Stomach (tissue), 9 donors: Measurements from ENCODE around the gene C1orf74. TPM values are rescaled to one million over a fixed set of nuclear protein-coding genes. Genes with fewer than 3 reads are reported as not detected.

Experiments used
- DNase-seq, 2 donors: peaks; one replicate each; pipeline versions ENCODE4 v3.0.0 to v3.0.0-alpha.2; 2013 to 2019
- H3K27ac ChIP-seq, 5 donors: fragments of 200-600 bp in 4 of 5; sonication (generic) in 4 of 5; one replicate each; pipeline ENCODE4 v1.5.1; 2013 to 2019; ENCODE audit warnings: mild to moderate bottlenecking in 1 of 5, moderate library complexity in 1 of 5
- H3K27me3 ChIP-seq, 3 donors: fragments of 200-600 bp; sonication (generic); one replicate each; pipeline ENCODE4 v1.5.1; 2017 to 2019; ENCODE audit warnings: mixed run types in 1 of 3
- H3K36me3 ChIP-seq, 4 donors: fragments of 200-600 bp; sonication (generic); 1 replicate in 3 of 4; 2 replicates in 1 of 4; pipeline ENCODE4 v1.5.1; 2016 to 2019
- H3K4me1 ChIP-seq, 4 donors: fragments of 200-600 bp; sonication (generic); one replicate each; pipeline ENCODE4 v1.5.1; 2016 to 2019
- H3K4me3 ChIP-seq, 4 donors: fragments of 200-600 bp; sonication (generic) in 3 of 4; one replicate each; pipeline ENCODE4 v1.5.1; 2016 to 2019; ENCODE audit warnings: mild to moderate bottlenecking in 1 of 4
- H3K9me3 ChIP-seq, 4 donors: fragments of 200-600 bp; sonication (generic); one replicate each; pipeline ENCODE4 v1.5.1; 2016 to 2019
- CTCF ChIP-seq, 7 experiments: fragments of 450-650 bp in 4 of 7; fragments of 200-600 bp in 3 of 7; sonication (generic) in 3 of 7; IDR thresholded peaks; one replicate each; pipeline ENCODE4 v1.5.1; 2016 to 2019; ENCODE audit warnings: antibody characterized with exemption in 7 of 7, control low read depth in 2 of 7, mild to moderate bottlenecking in 1 of 7
- EP300 ChIP-seq: sonication (generic); formaldehyde crosslinking; IDR thresholded peaks from one replicate; pipeline ENCODE4 v1.6.1; 2017; ENCODE audit warnings: antibody characterized with exemption
- POLR2A ChIP-seq, 4 donors: fragments of 450-650 bp; IDR thresholded peaks; one replicate each; pipeline ENCODE4 v1.6.1; 2016; ENCODE audit warnings: antibody characterized with exemption in 4 of 4, control low read depth in 2 of 4, mild to moderate bottlenecking in 1 of 4, moderate library complexity in 1 of 4
- POLR2AphosphoS5 ChIP-seq, 3 donors: sonication (generic); formaldehyde crosslinking; IDR thresholded peaks; one replicate each; pipeline ENCODE4 v1.6.1; 2016; ENCODE audit warnings: antibody characterized with exemption in 3 of 3
- WGBS, 5 donors: extraction: QIAGEN DNeasy Blood & Tissue Kit in 3 of 5; methylation state at CpG; one replicate each; pipeline versions ENCODE4 v1.1.5 to v1.1.7; 2013 to 2018; 5-methylcytosine and 5-hydroxymethylcytosine counted together
- intact Hi-C: fragments of 100-400 bp; cut with DNase I; formaldehyde crosslinking; loops from one replicate; pipeline ENCODE4 v1.15.1; 2023; ENCODE audit warnings: low total_unique reads
- polyA plus RNA-seq, 3 donors: library from polyadenylated mRNA; stranded (reverse); fragments of 200-250 nt; gene quantifications; one replicate each; pipeline ENCODE4 v1.2.3, GENCODE V29; 2013
- total RNA-seq, 5 donors: library from RNA; depleted of rRNA; stranded (reverse); fragments of >200 nt; gene quantifications; one replicate each; pipeline versions ENCODE4 v1.1.0 to v1.2.3, GENCODE V29; 2014 to 2016
- donor health status: healthy with polysubstance abuse.
- donor health status: Bipolar disorder and iron deficiency.
- donor health status: healthy.

C1orf74 gene
- total and polyA plus RNA-seq, 8 donors: 0.72 to 3.6 (median 1.5) TPM; not detected in 1

DNA sequence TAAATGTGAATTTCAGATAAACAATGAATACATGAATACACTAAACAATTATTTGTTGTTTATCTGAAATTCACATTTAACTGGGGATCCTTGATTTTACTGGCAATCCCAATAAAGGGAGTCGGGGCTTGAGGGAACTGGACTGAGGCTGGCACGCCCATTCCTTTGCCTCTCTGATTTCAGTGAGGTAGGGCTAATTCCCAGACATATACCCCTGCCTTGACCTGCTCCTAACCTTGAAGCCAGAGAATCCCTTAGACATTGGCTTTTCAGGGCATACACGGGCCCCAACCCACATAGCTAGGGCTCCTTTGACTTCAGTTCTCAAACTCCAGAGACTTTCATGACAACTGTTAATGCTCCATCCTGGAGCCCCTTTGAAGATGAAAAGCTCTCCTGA lies 32.6 kb upstream of the C1orf74 start:
- no peak overlapping the region for H3K27ac ChIP-seq
- peaks cover 0 to 7% (median 3%) of the 10 kb centered on the region in 3 donors for H3K27me3 ChIP-seq
- H3K4me1 ChIP-seq: no peaks in the 10 kb centered on the region
- no peaks in the 10 kb centered on the region for H3K9me3 ChIP-seq
- H3K4me3 ChIP-seq: no peak overlapping the region
- DNase-seq: no peak
- 59 to 83% (median 68%) methylated on average over 3 of the region's 3 CpGs for WGBS, 5 donors
- intact Hi-C loops: no loop called here
- no peak for TF ChIP-seq EP300
- TF ChIP-seq POLR2AphosphoS5 (IDR thresholded peaks at IDR 0.05): no peak
- TF ChIP-seq CTCF (IDR thresholded peaks at IDR 0.05): no peak
- TF ChIP-seq POLR2A (IDR thresholded peaks at IDR 0.05): no peak
- H3K36me3 ChIP-seq: no peaks in the 10 kb centered on the region

- Histone ChIP-seq H3K4me1 (no peaks in the 10 kb centered on the region), H3K4me3 (no peak overlapping the region), H3K36me3 (no peaks in the 10 kb centered on the region), H3K9me3 (no peaks in the 10 kb centered on the region), H3K27ac (no peak overlapping the region), H3K27me3 (peaks cover 0 to 7% (median 3%) of the 10 kb centered on the region in 3 donors)
- DNase-seq: peak in 1 of 2 donors; percentile 51
- intact Hi-C loops: no loop called here
- 78 to 87% (median 82%) methylated on average over 6 of the region's 6 CpGs for WGBS, 5 donors
- no peak for TF ChIP-seq POLR2AphosphoS5 (IDR thresholded peaks at IDR 0.05)
- TF ChIP-seq POLR2A (IDR thresholded peaks at IDR 0.05): no peak
- TF ChIP-seq CTCF (IDR thresholded peaks at IDR 0.05): no peak
- no peak for TF ChIP-seq EP300
These were observed 31.6 kb upstream of the C1orf74 start for GRCh38 chr1:209815931-209816341.

GRCh38 chr1:209815490-209815889 lies 31.1 kb upstream of the C1orf74 start:
- Histone ChIP-seq H3K36me3 (no peaks in the 10 kb centered on the region), H3K27me3 (peaks cover 0 to 7% (median 3%) of the 10 kb centered on the region in 3 donors), H3K9me3 (no peaks in the 10 kb centered on the region), H3K4me3 (no peak overlapping the region), H3K4me1 (no peaks in the 10 kb centered on the region), H3K27ac (no peak overlapping the region)
- no peak for DNase-seq
- TF ChIP-seq CTCF (IDR thresholded peaks at IDR 0.05): no peak
- TF ChIP-seq POLR2A (IDR thresholded peaks at IDR 0.05): no peak
- no peak for TF ChIP-seq POLR2AphosphoS5 (IDR thresholded peaks at IDR 0.05)
- no peak for TF ChIP-seq EP300
- intact Hi-C loops: no loop called here
- 78 to 83% (median 81%) methylated on average over 3 of the region's 3 CpGs for WGBS, 5 donors

DNA sequence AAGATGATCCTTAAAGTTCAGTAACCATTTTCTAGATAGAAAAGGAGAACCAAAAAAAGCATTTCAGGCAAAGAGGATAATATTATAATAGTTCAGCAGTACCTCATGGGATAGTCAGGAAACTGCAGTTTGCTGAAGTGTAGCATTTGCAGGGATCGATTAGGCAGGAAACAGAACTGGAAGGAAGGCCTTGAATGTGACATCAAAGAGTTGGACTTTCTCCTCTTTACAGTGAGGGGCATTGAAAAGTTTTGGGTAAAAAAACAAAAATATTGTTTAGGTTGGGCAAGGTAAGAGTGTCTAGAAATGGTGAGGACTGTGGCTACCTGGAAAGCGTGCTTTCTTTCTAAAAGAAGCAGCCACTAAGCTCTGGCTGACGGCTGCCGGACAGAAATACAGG lies 29.5 kb upstream of the C1orf74 start:
- H3K36me3 ChIP-seq: no peaks in the 10 kb centered on the region
- H3K27ac ChIP-seq: no peak overlapping the region
- no peaks in the 10 kb centered on the region for H3K4me1 ChIP-seq
- TF ChIP-seq CTCF (IDR thresholded peaks at IDR 0.05) (no peak), EP300 (no peak), POLR2AphosphoS5 (IDR thresholded peaks at IDR 0.05) (no peak), POLR2A (IDR thresholded peaks at IDR 0.05) (no peak)
- H3K4me3 ChIP-seq: no peak overlapping the region
- 91 to 93% (median 91%) methylated on average over 4 of the region's 4 CpGs for WGBS, 5 donors
- peaks cover 0 to 4% (median 0%) of the 10 kb centered on the region in 3 donors for H3K27me3 ChIP-seq
- H3K9me3 ChIP-seq: no peaks in the 10 kb centered on the region
- no peak for DNase-seq
- intact Hi-C loops: no loop called here
